ENCODE data around the gene ZNF853.

Gene ZNF853

DNA sequence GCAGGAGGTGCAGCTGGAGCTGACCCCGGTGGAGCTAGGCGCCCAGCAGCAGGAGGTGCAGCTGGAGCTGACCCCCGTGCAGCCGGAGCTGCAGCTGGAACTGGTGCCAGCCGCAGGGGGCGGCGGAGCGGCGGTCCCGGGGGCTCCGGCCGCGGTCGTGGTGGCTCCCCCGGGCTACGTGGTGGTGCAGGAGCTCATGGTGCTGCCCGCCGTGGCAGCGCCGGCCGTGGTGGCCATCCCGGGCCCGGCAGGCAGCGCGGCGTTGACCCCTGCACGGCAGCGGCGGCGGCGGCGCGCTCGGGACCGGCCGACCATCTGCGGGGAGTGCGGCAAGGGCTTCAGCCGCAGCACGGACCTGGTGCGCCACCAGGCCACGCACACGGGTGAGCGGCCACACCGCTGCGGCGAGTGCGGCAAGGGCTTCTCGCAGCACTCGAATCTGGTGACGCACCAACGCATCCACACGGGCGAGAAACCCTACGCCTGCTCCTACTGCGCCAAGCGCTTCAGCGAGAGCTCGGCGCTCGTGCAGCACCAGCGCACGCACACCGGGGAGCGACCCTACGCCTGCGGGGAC lies 6.8 kb downstream of the ZNF853 start:
- H3K27ac ChIP-seq: no peak overlapping the region
- H4K20me1 ChIP-seq (ENCODE audit: insufficient read depth): no peaks in the 10 kb centered on the region
- H3K4me1 ChIP-seq (ENCODE audit: low read depth, poor library complexity, severe bottlenecking): peaks cover 27% of the 10 kb centered on the region
- H3K27me3 ChIP-seq (ENCODE audit: insufficient read depth, low read depth): no peaks in the 10 kb centered on the region
- H3K36me3 ChIP-seq (ENCODE audit: insufficient read depth): no peaks in the 10 kb centered on the region
- H3K9ac ChIP-seq: no peak overlapping the region
- no peak overlapping the region for H2AFZ ChIP-seq (ENCODE audit: low read depth)
- no peak overlapping the region for H3K4me2 ChIP-seq
- no peak overlapping the region for H3K4me3 ChIP-seq (IDR thresholded peaks at IDR 0.05; ENCODE audit: insufficient read depth, low read depth, low read length)
- TF ChIP-seq, protein P1, sequence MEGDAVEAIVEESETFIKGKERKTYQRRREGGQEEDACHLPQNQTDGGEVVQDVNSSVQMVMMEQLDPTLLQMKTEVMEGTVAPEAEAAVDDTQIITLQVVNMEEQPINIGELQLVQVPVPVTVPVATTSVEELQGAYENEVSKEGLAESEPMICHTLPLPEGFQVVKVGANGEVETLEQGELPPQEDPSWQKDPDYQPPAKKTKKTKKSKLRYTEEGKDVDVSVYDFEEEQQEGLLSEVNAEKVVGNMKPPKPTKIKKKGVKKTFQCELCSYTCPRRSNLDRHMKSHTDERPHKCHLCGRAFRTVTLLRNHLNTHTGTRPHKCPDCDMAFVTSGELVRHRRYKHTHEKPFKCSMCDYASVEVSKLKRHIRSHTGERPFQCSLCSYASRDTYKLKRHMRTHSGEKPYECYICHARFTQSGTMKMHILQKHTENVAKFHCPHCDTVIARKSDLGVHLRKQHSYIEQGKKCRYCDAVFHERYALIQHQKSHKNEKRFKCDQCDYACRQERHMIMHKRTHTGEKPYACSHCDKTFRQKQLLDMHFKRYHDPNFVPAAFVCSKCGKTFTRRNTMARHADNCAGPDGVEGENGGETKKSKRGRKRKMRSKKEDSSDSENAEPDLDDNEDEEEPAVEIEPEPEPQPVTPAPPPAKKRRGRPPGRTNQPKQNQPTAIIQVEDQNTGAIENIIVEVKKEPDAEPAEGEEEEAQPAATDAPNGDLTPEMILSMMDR (conservative IDR thresholded peaks at IDR 0.05; ENCODE audit: low read depth, low read length): no peak
- no peaks in the 10 kb centered on the region for H3K79me2 ChIP-seq (ENCODE audit: insufficient read depth, low read depth)

DNA sequence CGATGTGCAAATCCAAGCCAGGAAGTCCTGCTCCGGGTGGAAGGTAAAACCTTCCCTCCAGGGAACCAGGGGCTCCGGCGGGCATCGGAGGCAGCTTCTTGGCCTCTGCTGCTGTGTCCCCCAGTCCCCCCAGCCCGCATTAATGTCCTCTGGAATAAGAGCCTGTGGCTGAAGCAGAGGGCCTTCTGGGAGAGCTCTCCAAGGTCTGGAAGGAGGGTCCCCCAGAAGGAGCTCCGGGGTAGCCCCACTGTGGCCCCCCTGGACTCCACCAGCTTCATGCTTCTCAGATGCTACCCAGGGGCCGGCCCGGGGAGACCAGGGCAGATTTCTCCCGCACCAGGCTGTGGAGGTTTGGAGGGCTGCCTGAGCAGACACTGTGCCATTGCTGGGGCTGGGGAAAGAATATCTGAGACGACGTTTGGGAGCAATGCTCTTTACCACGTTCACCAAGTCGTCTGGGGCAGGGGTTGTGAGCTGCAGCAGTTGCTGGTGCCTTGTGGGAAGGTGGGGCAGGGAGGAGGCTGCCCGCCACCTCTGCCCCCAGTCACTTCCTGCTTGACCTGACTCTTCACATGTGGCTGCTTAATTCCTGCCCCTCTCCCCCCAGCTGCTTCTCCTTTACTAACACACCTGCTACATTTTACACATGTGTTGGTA lies 8.3 kb downstream of the ZNF853 start:
- Histone ChIP-seq H3K4me3 (IDR thresholded peaks at IDR 0.05; ENCODE audit: insufficient read depth, low read depth, low read length) (no peak overlapping the region), H2AFZ (ENCODE audit: low read depth) (no peak overlapping the region), H3K36me3 (ENCODE audit: insufficient read depth) (no peaks in the 10 kb centered on the region), H4K20me1 (ENCODE audit: insufficient read depth) (no peaks in the 10 kb centered on the region), H3K27me3 (ENCODE audit: insufficient read depth, low read depth) (no peaks in the 10 kb centered on the region), H3K4me2 (no peak overlapping the region), H3K27ac (no peak overlapping the region), H3K9ac (no peak overlapping the region), H3K79me2 (ENCODE audit: insufficient read depth, low read depth) (no peaks in the 10 kb centered on the region), H3K4me1 (ENCODE audit: low read depth, poor library complexity, severe bottlenecking) (peaks cover 27% of the 10 kb centered on the region)
- TF ChIP-seq, protein P1 (conservative IDR thresholded peaks at IDR 0.05; ENCODE audit: low read depth, low read length): no peak

DNA sequence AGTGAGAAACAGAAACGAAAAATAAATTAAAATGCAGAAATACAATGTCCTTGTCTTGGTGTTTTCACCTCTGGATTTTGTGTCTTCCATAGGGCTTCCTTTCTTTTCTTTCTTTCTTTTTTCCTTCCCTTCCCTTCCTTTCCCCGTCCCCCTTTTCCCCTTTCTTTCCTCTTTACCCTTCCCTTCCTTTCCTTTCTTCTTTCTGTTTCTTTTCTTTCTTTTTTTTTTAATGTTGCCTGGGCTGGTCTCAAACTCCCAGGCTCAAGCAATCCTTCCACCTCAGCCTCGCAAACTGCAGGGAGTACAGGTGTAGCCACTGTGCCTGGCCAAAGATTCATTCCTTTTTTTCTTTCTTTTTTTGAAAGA lies 8.8 kb downstream of the ZNF853 start:
- TF ChIP-seq, protein P1 (conservative IDR thresholded peaks at IDR 0.05; ENCODE audit: low read depth, low read length): no peak
- H3K4me1 ChIP-seq (ENCODE audit: low read depth, poor library complexity, severe bottlenecking): peaks cover 25% of the 10 kb centered on the region
- H3K9ac ChIP-seq: no peak overlapping the region
- no peaks in the 10 kb centered on the region for H3K79me2 ChIP-seq (ENCODE audit: insufficient read depth, low read depth)
- no peaks in the 10 kb centered on the region for H3K27me3 ChIP-seq (ENCODE audit: insufficient read depth, low read depth)
- no peak overlapping the region for H3K4me3 ChIP-seq (IDR thresholded peaks at IDR 0.05; ENCODE audit: insufficient read depth, low read depth, low read length)
- H3K27ac ChIP-seq: no peak overlapping the region
- no peak overlapping the region for H3K4me2 ChIP-seq
- no peaks in the 10 kb centered on the region for H4K20me1 ChIP-seq (ENCODE audit: insufficient read depth)
- H3K36me3 ChIP-seq (ENCODE audit: insufficient read depth): no peaks in the 10 kb centered on the region
- H2AFZ ChIP-seq (ENCODE audit: low read depth): no peak overlapping the region

DNA sequence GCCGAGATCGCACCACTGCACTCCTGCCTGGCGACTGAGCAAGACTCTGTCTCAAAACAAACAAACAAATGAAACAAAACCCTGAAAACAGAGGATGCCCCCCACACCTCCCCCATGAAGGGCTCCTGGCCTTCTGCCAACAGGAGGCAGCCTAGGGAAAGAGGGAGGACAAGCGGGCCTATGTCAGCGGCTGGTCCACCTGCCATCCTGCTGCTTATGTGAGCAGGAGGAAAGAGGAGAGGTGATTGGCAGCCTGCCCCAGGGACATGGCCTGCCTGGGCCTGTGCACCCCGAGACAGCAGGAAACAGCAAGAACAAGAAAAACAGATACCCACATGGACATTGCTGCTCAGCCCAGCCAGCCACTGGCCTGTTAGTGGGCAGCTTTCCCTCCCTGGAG lies 12.6 kb downstream of the ZNF853 start:
- Histone ChIP-seq H3K4me2 (no peak overlapping the region), H3K9ac (no peak overlapping the region), H3K27ac (no peak overlapping the region), H3K79me2 (ENCODE audit: insufficient read depth, low read depth) (no peaks in the 10 kb centered on the region), H3K4me3 (IDR thresholded peaks at IDR 0.05; ENCODE audit: insufficient read depth, low read depth, low read length) (no peak overlapping the region), H3K27me3 (ENCODE audit: insufficient read depth, low read depth) (no peaks in the 10 kb centered on the region), H4K20me1 (ENCODE audit: insufficient read depth) (no peaks in the 10 kb centered on the region), H3K4me1 (ENCODE audit: low read depth, poor library complexity, severe bottlenecking) (no peaks in the 10 kb centered on the region), H3K36me3 (ENCODE audit: insufficient read depth) (no peaks in the 10 kb centered on the region), H2AFZ (ENCODE audit: low read depth) (no peak overlapping the region)
- TF ChIP-seq, protein P1 (conservative IDR thresholded peaks at IDR 0.05; ENCODE audit: low read depth, low read length): no peak

Data from KMS-11 (cell line).